WTC11 (cell line): ENCODE results near the gene PKP4. TPM values are rescaled to one million over a fixed set of nuclear protein-coding genes. Genes with fewer than 3 reads are reported as not detected.

Source experiments
- ATAC-seq: fragments of 200-7000 bp; cut with Tn5 transposase; 2 replicates; pipeline ENCODE4 v1.10.0; 2021; ENCODE audit warnings: mild to moderate bottlenecking, moderate library complexity
- CTCF ChIA-PET: fragments of 300-600 bp; sonication (Branson Sonifier 250); formaldehyde crosslinking; loops from one replicate; lab custom pipeline; 2021; ENCODE audit warnings: antibody characterized with exemption; lab: Charles Lee
- POLR2A ChIA-PET: fragments of 350-600 bp; sonication (Branson Sonifier 250); formaldehyde crosslinking; loops from one replicate; lab custom pipeline; 2021; ENCODE audit warnings: antibody characterized with exemption; lab: Charles Lee
- DNase-seq: peaks from one replicate; pipeline ENCODE4 v3.0.0; 2021; ENCODE audit warnings: low spot score
- H3K27ac Mint-ChIP-seq: 2 replicates; pipeline ENCODE4 v1.8.0; 2021; ENCODE audit warnings: mixed read lengths
- H3K27me3 Mint-ChIP-seq: 2 replicates; pipeline ENCODE4 v1.8.0; 2021; ENCODE audit warnings: low read depth, mild to moderate bottlenecking, moderate library complexity, mixed read lengths
- H3K36me3 Mint-ChIP-seq: 2 replicates; pipeline ENCODE4 v1.8.0; 2021; ENCODE audit warnings: mixed read lengths
- H3K4me1 Mint-ChIP-seq: 2 replicates; pipeline ENCODE4 v1.8.0; 2022; ENCODE audit warnings: mixed read lengths
- H3K4me3 Mint-ChIP-seq: 2 replicates; pipeline ENCODE4 v1.8.0; 2021; ENCODE audit warnings: mild to moderate bottlenecking, moderate library complexity, mixed read lengths
- H3K9me3 Mint-ChIP-seq: 2 replicates; pipeline ENCODE4 v1.8.0; 2021; ENCODE audit warnings: mixed read lengths
- ATF1 ChIP-seq: sonication (generic); formaldehyde crosslinking; IDR thresholded peaks from 2 replicates; pipeline ENCODE4 v1.8.1; 2023; ENCODE audit warnings: mild to moderate bottlenecking, moderate library complexity, missing genetic modification reagents
- CBFB ChIP-seq: sonication (generic); formaldehyde crosslinking; IDR thresholded peaks from 2 replicates; pipeline ENCODE4 v1.8.1; 2022; ENCODE audit warnings: mild to moderate bottlenecking, low read depth, missing genetic modification reagents
- EMX1 ChIP-seq: fragments of 250-450 bp; sonication (Bioruptor Pico); IDR thresholded peaks from 2 replicates; pipeline ENCODE4 v1.8.0; 2021; ENCODE audit warnings: mild to moderate bottlenecking
- FOXK1 ChIP-seq: sonication (generic); formaldehyde crosslinking; IDR thresholded peaks from 2 replicates; pipeline ENCODE4 v1.8.0; 2022; ENCODE audit warnings: mild to moderate bottlenecking, moderate library complexity, missing genetic modification reagents
- GRHL2 ChIP-seq: fragments of 250-450 bp; sonication (Bioruptor Pico); IDR thresholded peaks from 2 replicates; pipeline ENCODE4 v1.8.0; 2022; ENCODE audit warnings: mild to moderate bottlenecking, moderate library complexity; ENCODE audit not compliant: insufficient replicate concordance, severe bottlenecking
- JAZF1 ChIP-seq: fragments of 250-450 bp; sonication (Bioruptor Pico); IDR thresholded peaks from 2 replicates; pipeline ENCODE4 v1.9.0; 2021; ENCODE audit warnings: moderate library complexity, mild to moderate bottlenecking, inconsistent platforms
- MYBL2 ChIP-seq: sonication (generic); formaldehyde crosslinking; IDR thresholded peaks from 2 replicates; pipeline ENCODE4 v1.8.1; 2023; ENCODE audit warnings: mild to moderate bottlenecking, moderate library complexity, missing genetic modification reagents
- SMAD3 ChIP-seq: sonication (generic); formaldehyde crosslinking; IDR thresholded peaks from 2 replicates; pipeline ENCODE4 v1.8.0; 2022; ENCODE audit warnings: missing genetic modification reagents, mild to moderate bottlenecking, borderline replicate concordance
- TEAD1 ChIP-seq: sonication (generic); formaldehyde crosslinking; IDR thresholded peaks from 2 replicates; pipeline ENCODE4 v1.8.0; 2022; ENCODE audit warnings: mild to moderate bottlenecking, missing genetic modification reagents
- ZNF121 ChIP-seq: sonication (generic); formaldehyde crosslinking; IDR thresholded peaks from 2 replicates; pipeline ENCODE4 v1.8.0; 2023; ENCODE audit warnings: missing genetic modification reagents
- ZNF396 ChIP-seq: fragments of 250-450 bp; sonication (Bioruptor Pico); IDR thresholded peaks from 2 replicates; pipeline ENCODE4 v1.8.0; 2021; ENCODE audit warnings: mild to moderate bottlenecking, moderate library complexity, borderline replicate concordance
- ZNF416 ChIP-seq: fragments of 250-450 bp; sonication (Bioruptor Pico); IDR thresholded peaks from 2 replicates; pipeline ENCODE4 v1.9.0; 2021; ENCODE audit warnings: mild to moderate bottlenecking, inconsistent platforms
- total RNA-seq: library from RNA; stranded (reverse); gene quantifications from 3 replicates; pipeline ENCODE4 v1.2.3, GENCODE V29; 2021
- TF ChIP-seq, protein P1 (sequence below): sonication (generic); formaldehyde crosslinking; IDR thresholded peaks from 2 replicates; pipeline ENCODE4 v1.8.1; 2022; ENCODE audit warnings: low read depth, mild to moderate bottlenecking, moderate library complexity, missing genetic modification reagents, borderline replicate concordance
- TF ChIP-seq, protein P2 (sequence below): fragments of 250-450 bp; sonication (Bioruptor Pico); IDR thresholded peaks from 2 replicates; pipeline ENCODE4 v1.8.0; 2021; ENCODE audit warnings: mild to moderate bottlenecking
- TF ChIP-seq, protein P3 (sequence below): sonication (generic); formaldehyde crosslinking; IDR thresholded peaks from 2 replicates; pipeline ENCODE4 v1.8.0; 2023; ENCODE audit warnings: missing genetic modification reagents
- TF ChIP-seq, protein P4 (sequence below): sonication (generic); formaldehyde crosslinking; IDR thresholded peaks from 2 replicates; pipeline ENCODE4 v1.8.1; 2023; ENCODE audit warnings: mild to moderate bottlenecking, missing genetic modification reagents
- TF ChIP-seq, protein P5 (sequence below): fragments of 250-450 bp; sonication (Bioruptor Pico); IDR thresholded peaks from 2 replicates; pipeline ENCODE4 v1.9.0; 2021; ENCODE audit warnings: mild to moderate bottlenecking, borderline replicate concordance

PKP4 gene
- total RNA-seq, 1 experiment from 2014 or later, result 78.9 TPM

DNA sequence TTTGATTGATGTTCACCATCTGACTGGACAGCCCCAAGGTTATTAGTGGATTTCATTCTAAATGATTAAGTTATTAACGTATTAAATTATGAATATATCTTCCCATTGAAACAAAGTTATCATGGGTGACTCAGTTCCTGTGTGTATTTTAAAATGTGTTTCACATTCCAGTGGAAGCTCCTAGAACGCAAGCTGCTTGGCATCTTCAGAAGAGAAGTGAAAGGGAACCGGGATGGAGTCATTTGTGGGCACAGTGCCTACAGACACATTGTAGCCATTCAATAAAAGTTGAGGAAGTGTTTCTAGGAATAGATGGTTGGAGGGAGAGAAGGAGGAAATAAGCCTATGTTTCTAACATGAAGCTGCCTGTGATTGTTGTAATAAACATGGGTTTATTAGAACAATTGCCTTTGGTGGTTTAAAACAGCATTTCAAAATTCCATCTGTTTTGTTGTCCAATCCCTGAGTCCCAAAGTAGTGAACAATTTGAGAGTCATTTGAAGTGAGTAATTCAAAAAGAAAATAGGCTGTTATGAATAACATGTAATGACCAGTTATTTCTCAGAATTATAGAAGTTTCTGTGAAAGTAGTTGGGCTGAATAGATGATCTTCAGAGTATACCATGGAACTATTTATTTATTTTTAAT, 143.5 kb downstream of the PKP4 start:
- H3K27me3 Mint-ChIP-seq, result no peaks in the 10 kb centered on the region
- ChIA-PET CTCF (interaction anchor here (0.7 kb wide), 1 partner anchor 576 kb away, joined by 3 read pairs; no protein-coding TSS in a partner anchor), POLR2A (no interaction called here)
- DNase-seq (no peak), ATAC-seq (no peak)
- no peak overlapping the region for H3K27ac Mint-ChIP-seq
- H3K4me1 Mint-ChIP-seq, result peaks cover 11% of the 10 kb centered on the region
- TF ChIP-seq, protein P1, sequence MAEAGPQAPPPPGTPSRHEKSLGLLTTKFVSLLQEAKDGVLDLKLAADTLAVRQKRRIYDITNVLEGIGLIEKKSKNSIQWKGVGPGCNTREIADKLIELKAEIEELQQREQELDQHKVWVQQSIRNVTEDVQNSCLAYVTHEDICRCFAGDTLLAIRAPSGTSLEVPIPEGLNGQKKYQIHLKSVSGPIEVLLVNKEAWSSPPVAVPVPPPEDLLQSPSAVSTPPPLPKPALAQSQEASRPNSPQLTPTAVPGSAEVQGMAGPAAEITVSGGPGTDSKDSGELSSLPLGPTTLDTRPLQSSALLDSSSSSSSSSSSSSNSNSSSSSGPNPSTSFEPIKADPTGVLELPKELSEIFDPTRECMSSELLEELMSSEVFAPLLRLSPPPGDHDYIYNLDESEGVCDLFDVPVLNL (CRISPR knock-in tag), result no peak
- TF ChIP-seq, protein P2, sequence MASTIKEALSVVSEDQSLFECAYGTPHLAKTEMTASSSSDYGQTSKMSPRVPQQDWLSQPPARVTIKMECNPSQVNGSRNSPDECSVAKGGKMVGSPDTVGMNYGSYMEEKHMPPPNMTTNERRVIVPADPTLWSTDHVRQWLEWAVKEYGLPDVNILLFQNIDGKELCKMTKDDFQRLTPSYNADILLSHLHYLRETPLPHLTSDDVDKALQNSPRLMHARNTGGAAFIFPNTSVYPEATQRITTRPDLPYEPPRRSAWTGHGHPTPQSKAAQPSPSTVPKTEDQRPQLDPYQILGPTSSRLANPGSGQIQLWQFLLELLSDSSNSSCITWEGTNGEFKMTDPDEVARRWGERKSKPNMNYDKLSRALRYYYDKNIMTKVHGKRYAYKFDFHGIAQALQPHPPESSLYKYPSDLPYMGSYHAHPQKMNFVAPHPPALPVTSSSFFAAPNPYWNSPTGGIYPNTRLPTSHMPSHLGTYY, result no peak
- no peaks in the 10 kb centered on the region for H3K9me3 Mint-ChIP-seq
- H3K36me3 Mint-ChIP-seq, result no peaks in the 10 kb centered on the region
- no peak overlapping the region for H3K4me3 Mint-ChIP-seq

DNA sequence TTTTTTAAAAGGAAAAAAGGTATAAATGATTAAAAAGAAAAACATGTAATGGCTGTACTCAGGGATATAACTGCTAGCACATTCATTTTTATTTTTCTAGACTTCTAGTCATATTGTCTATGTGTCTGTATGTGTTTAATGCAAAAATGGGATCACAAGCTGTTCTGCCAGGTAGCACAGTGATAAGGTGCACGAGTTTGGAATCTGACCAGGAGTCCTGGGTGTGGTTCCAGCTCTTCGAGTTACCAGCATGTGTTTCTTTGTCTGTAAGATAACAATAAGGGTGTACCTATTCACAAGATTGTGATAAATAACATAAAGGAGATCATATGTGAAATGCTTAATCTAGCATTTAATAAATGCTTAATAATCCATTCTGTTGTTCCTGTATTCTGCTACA, 145.3 kb downstream of the PKP4 start:
- no peaks in the 10 kb centered on the region for H3K27me3 Mint-ChIP-seq
- no peak overlapping the region for H3K27ac Mint-ChIP-seq
- no peaks in the 10 kb centered on the region for H3K36me3 Mint-ChIP-seq
- ChIA-PET POLR2A (no interaction called here), CTCF (no interaction called here)
- H3K4me1 Mint-ChIP-seq, result peaks cover 11% of the 10 kb centered on the region
- no peak overlapping the region for H3K4me3 Mint-ChIP-seq
- ATAC-seq (no peak), DNase-seq (no peak)
- TF ChIP-seq ZNF396 (CRISPR knock-in tag) (no peak), SMAD3 (CRISPR knock-in tag) (no peak), EMX1 (no peak), GRHL2 (CRISPR knock-in tag) (no peak), MYBL2 (CRISPR knock-in tag) (no peak), ATF1 (CRISPR knock-in tag) (no peak), ZNF121 (CRISPR knock-in tag) (no peak), ZNF416 (CRISPR knock-in tag) (no peak), TEAD1 (CRISPR knock-in tag) (no peak), CBFB (CRISPR knock-in tag) (no peak), JAZF1 (CRISPR knock-in tag) (no peak), FOXK1 (CRISPR knock-in tag) (no peak)
- TF ChIP-seq, protein P1 (CRISPR knock-in tag), result no peak
- TF ChIP-seq, protein P3, sequence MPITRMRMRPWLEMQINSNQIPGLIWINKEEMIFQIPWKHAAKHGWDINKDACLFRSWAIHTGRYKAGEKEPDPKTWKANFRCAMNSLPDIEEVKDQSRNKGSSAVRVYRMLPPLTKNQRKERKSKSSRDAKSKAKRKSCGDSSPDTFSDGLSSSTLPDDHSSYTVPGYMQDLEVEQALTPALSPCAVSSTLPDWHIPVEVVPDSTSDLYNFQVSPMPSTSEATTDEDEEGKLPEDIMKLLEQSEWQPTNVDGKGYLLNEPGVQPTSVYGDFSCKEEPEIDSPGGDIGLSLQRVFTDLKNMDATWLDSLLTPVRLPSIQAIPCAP (CRISPR knock-in tag), result no peak
- TF ChIP-seq, protein P4, sequence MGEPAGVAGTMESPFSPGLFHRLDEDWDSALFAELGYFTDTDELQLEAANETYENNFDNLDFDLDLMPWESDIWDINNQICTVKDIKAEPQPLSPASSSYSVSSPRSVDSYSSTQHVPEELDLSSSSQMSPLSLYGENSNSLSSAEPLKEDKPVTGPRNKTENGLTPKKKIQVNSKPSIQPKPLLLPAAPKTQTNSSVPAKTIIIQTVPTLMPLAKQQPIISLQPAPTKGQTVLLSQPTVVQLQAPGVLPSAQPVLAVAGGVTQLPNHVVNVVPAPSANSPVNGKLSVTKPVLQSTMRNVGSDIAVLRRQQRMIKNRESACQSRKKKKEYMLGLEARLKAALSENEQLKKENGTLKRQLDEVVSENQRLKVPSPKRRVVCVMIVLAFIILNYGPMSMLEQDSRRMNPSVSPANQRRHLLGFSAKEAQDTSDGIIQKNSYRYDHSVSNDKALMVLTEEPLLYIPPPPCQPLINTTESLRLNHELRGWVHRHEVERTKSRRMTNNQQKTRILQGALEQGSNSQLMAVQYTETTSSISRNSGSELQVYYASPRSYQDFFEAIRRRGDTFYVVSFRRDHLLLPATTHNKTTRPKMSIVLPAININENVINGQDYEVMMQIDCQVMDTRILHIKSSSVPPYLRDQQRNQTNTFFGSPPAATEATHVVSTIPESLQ, result no peak
- TF ChIP-seq, protein P2, result no peak
- TF ChIP-seq, protein P5, sequence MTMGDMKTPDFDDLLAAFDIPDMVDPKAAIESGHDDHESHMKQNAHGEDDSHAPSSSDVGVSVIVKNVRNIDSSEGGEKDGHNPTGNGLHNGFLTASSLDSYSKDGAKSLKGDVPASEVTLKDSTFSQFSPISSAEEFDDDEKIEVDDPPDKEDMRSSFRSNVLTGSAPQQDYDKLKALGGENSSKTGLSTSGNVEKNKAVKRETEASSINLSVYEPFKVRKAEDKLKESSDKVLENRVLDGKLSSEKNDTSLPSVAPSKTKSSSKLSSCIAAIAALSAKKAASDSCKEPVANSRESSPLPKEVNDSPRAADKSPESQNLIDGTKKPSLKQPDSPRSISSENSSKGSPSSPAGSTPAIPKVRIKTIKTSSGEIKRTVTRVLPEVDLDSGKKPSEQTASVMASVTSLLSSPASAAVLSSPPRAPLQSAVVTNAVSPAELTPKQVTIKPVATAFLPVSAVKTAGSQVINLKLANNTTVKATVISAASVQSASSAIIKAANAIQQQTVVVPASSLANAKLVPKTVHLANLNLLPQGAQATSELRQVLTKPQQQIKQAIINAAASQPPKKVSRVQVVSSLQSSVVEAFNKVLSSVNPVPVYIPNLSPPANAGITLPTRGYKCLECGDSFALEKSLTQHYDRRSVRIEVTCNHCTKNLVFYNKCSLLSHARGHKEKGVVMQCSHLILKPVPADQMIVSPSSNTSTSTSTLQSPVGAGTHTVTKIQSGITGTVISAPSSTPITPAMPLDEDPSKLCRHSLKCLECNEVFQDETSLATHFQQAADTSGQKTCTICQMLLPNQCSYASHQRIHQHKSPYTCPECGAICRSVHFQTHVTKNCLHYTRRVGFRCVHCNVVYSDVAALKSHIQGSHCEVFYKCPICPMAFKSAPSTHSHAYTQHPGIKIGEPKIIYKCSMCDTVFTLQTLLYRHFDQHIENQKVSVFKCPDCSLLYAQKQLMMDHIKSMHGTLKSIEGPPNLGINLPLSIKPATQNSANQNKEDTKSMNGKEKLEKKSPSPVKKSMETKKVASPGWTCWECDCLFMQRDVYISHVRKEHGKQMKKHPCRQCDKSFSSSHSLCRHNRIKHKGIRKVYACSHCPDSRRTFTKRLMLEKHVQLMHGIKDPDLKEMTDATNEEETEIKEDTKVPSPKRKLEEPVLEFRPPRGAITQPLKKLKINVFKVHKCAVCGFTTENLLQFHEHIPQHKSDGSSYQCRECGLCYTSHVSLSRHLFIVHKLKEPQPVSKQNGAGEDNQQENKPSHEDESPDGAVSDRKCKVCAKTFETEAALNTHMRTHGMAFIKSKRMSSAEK (CRISPR knock-in tag), result no peak
- H3K9me3 Mint-ChIP-seq, result no peaks in the 10 kb centered on the region
